ENCODE results near the gene ROR1. TPM values are rescaled to one million over a fixed set of nuclear protein-coding genes. Genes with fewer than 3 reads are reported as not detected.

ROR1 gene
- total and polyA plus RNA-seq, 8 donors = 1.4 to 37.3 (median 14.6) TPM

- Histone ChIP-seq H3K9me3 (no peaks in the 10 kb centered on the region), H3K27ac (no peak overlapping the region), H3K4me1 (peaks cover 7 to 22% (median 17%) of the 10 kb centered on the region in 4 donors), H3K36me3 (peaks cover 0 to 15% (median 3%) of the 10 kb centered on the region in 4 donors), H3K4me3 (no peak overlapping the region), H3K27me3 (no peaks in the 10 kb centered on the region)
- no peak for DNase-seq
- 70 to 89% (median 81%) methylated on average over 1 of the region's 1 CpG for WGBS, 5 donors
- intact Hi-C loops (cut with DNase I; ENCODE audit: low total_unique reads) = no loop called here
- no peak for TF ChIP-seq EP300 (IDR thresholded peaks at IDR 0.05)
- TF ChIP-seq POLR2AphosphoS5 (IDR thresholded peaks at IDR 0.05) = no peak
- no peak for TF ChIP-seq CTCF (IDR thresholded peaks at IDR 0.05)
- no peak for TF ChIP-seq POLR2A (IDR thresholded peaks at IDR 0.05)
Observed at GRCh38 chr1:64010316-64010715, 236.5 kb downstream of the ROR1 start.

GRCh38 chr1:64013395-64013794 is 239.6 kb downstream of the ROR1 start:
- Histone ChIP-seq H3K9me3 (no peaks in the 10 kb centered on the region), H3K27me3 (no peaks in the 10 kb centered on the region), H3K27ac (no peak overlapping the region), H3K4me3 (no peak overlapping the region), H3K36me3 (peaks cover 0 to 16% (median 4%) of the 10 kb centered on the region in 4 donors), H3K4me1 (peaks cover 0 to 9% (median 0%) of the 10 kb centered on the region in 4 donors)
- intact Hi-C loops (cut with DNase I; ENCODE audit: low total_unique reads) = no loop called here
- WGBS, 5 donors = 72 to 85% (median 75%) methylated on average over 4 of the region's 4 CpGs
- TF ChIP-seq CTCF (IDR thresholded peaks at IDR 0.05) (no peak), POLR2A (IDR thresholded peaks at IDR 0.05) (no peak), POLR2AphosphoS5 (IDR thresholded peaks at IDR 0.05) (no peak), EP300 (IDR thresholded peaks at IDR 0.05) (no peak)
- DNase-seq = no peak

- 30 to 46% (median 41%) methylated on average over 2 of the region's 2 CpGs for WGBS, 5 donors
- Histone ChIP-seq H3K9me3 (no peaks in the 10 kb centered on the region), H3K27me3 (no peaks in the 10 kb centered on the region), H3K4me1 (peaks cover 0 to 21% (median 7%) of the 10 kb centered on the region in 4 donors), H3K4me3 (peak overlapping the region in 1 of 4 donors; percentile 19), H3K27ac (peak overlapping the region in 4 of 5 donors; percentile 44 to 67 (median 56)), H3K36me3 (peaks cover 0 to 7% (median 3%) of the 10 kb centered on the region in 4 donors)
- intact Hi-C loops (cut with DNase I; ENCODE audit: low total_unique reads) = no loop called here
- peak; percentile 41 to 80 for DNase-seq
- TF ChIP-seq CTCF (IDR thresholded peaks at IDR 0.05) (no peak), POLR2AphosphoS5 (IDR thresholded peaks at IDR 0.05) (peak in 1 of 3 donors; percentile 52)
Observed at GRCh38 chr1:64019818-64020217, 246.0 kb downstream of the ROR1 start.

GRCh38 chr1:64021066-64021465 is 247.2 kb downstream of the ROR1 start:
- TF ChIP-seq POLR2AphosphoS5 (IDR thresholded peaks at IDR 0.05) (no peak), CTCF (IDR thresholded peaks at IDR 0.05) (no peak), POLR2A (IDR thresholded peaks at IDR 0.05) (no peak), EP300 (IDR thresholded peaks at IDR 0.05) (no peak)
- 86 to 91% (median 89%) methylated on average over 3 of the region's 3 CpGs for WGBS, 5 donors
- Histone ChIP-seq H3K27ac (peak overlapping the region in 1 of 5 donors; percentile 28), H3K36me3 (no peaks in the 10 kb centered on the region), H3K9me3 (no peaks in the 10 kb centered on the region), H3K4me1 (peaks cover 0 to 21% (median 7%) of the 10 kb centered on the region in 4 donors), H3K4me3 (no peak overlapping the region), H3K27me3 (no peaks in the 10 kb centered on the region)
- no peak for DNase-seq
- intact Hi-C loops (cut with DNase I; ENCODE audit: low total_unique reads) = no loop called here
